ENCODE data around the gene MOV10L1. TPM values are rescaled to one million over a fixed set of nuclear protein-coding genes. Genes with fewer than 3 reads are reported as not detected.

MOV10L1 gene
- polyA plus RNA-seq, 3 donors: 0.18 to 0.35 TPM; not detected in 1

DNA sequence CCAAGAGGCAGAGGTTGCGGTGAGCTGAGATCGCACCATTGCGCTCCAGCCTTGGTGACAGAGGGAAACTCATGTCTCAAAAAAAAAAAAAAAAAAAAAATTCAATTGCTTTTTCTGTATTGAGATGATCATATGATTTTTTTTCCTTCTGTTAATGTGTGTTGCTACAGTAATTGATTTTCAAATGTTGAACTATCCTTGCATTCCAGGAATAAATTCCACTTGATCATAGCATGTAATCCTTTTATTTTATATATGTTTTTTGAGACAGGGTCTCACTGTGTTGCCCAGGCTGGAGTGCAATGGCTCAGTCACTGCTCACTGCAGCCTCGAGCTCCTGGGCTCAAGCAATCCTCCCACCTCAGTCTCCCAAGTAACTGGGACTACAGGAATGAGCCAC is 33.3 kb downstream of the MOV10L1 start:
- Histone ChIP-seq H3K9ac (ENCODE audit: insufficient read depth, low read length, poor library complexity, severe bottlenecking) (no peak overlapping the region), H3K27ac (ENCODE audit: low read depth in 1 of 2, low read length in 2 of 2) (no peak overlapping the region), H2AFZ (ENCODE audit: insufficient read depth, low read depth, low read length, poor library complexity, severe bottlenecking) (no peak overlapping the region), H3K36me3 (replicated peaks in 1 of 2; ENCODE audit: control insufficient read depth in 1 of 2, insufficient read depth in 2 of 2, low read length in 2 of 2) (no peaks in the 10 kb centered on the region), H3K4me2 (replicated peaks; ENCODE audit: extremely low read depth, low read length, poor library complexity, severe bottlenecking) (no peak overlapping the region), H3K4me3 (replicated peaks in 1 of 3; ENCODE audit: low read depth in 2 of 3, low read length in 3 of 3) (no peak overlapping the region), H3K79me2 (ENCODE audit: insufficient read depth, low read length) (no peaks in the 10 kb centered on the region), H3K4me1 (ENCODE audit: control insufficient read depth in 1 of 2, insufficient read depth in 2 of 2, low read length in 2 of 2) (peaks cover 0 to 4% of the 10 kb centered on the region in 2 donors), H4K20me1 (ENCODE audit: insufficient read depth, low read length) (no peaks in the 10 kb centered on the region), H3K9me3 (replicated peaks in 1 of 2; ENCODE audit: control insufficient read depth in 1 of 2, insufficient read depth in 1 of 2, low read length in 2 of 2) (peaks cover 16% of the 10 kb centered on the region in 2 donors), H3K27me3 (ENCODE audit: control insufficient read depth in 2 of 2, insufficient read depth in 2 of 2, low read length in 2 of 2) (no peaks in the 10 kb centered on the region)
- Mint-ChIP-seq H3K4me3 (no peak overlapping the region), H3K4me1 (peaks cover 13% of the 10 kb centered on the region), H3K9me3 (peaks cover 10 to 30% (median 19%) of the 10 kb centered on the region in 7 donors), H3K27ac (no peak overlapping the region), H3K27me3 (ENCODE audit: low read depth in 3 of 3) (peaks cover 0 to 2% (median 2%) of the 10 kb centered on the region in 3 donors), H3K36me3 (no peaks in the 10 kb centered on the region)
- intact Hi-C loops (cut with micrococcal nuclease): no loop called here
- no peak for DNase-seq
- TF ChIP-seq, protein P1, sequence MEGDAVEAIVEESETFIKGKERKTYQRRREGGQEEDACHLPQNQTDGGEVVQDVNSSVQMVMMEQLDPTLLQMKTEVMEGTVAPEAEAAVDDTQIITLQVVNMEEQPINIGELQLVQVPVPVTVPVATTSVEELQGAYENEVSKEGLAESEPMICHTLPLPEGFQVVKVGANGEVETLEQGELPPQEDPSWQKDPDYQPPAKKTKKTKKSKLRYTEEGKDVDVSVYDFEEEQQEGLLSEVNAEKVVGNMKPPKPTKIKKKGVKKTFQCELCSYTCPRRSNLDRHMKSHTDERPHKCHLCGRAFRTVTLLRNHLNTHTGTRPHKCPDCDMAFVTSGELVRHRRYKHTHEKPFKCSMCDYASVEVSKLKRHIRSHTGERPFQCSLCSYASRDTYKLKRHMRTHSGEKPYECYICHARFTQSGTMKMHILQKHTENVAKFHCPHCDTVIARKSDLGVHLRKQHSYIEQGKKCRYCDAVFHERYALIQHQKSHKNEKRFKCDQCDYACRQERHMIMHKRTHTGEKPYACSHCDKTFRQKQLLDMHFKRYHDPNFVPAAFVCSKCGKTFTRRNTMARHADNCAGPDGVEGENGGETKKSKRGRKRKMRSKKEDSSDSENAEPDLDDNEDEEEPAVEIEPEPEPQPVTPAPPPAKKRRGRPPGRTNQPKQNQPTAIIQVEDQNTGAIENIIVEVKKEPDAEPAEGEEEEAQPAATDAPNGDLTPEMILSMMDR (IDR thresholded peaks at IDR 0.05): no peak
- no CpG with 5 or more reads among the region's 4 CpGs for WGBS (ENCODE audit: insufficient coverage)

DNA sequence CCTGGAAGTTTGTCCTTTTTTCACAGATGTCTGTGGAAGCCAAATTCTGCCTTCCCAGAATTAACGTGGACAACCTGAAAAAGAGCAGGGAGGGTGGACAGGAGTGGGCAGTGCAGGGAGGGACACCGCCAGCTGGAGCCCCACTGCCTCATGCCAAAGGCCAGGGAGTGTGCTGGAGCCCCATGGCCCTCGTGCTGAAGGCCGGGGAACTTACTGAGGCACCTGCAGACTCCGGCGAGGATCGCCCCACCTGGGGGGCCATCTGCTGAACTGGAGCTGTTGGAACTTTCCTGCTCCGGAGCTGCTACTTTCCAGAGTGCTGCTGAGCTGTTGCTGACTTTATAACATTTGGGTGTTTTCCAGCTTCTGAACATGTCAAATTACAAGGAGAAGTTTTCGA is 35.2 kb downstream of the MOV10L1 start:
- TF ChIP-seq, protein P1 (IDR thresholded peaks at IDR 0.05): no peak
- 96% methylated on average over 7 of the region's 9 CpGs for WGBS (ENCODE audit: insufficient coverage)

More for the DNA sequence above, 35.2 kb downstream of the MOV10L1 start:
- peaks cover 10 to 30% (median 19%) of the 10 kb centered on the region in 7 donors for H3K9me3 Mint-ChIP-seq
- Histone ChIP-seq H4K20me1 (ENCODE audit: insufficient read depth, low read length) (no peaks in the 10 kb centered on the region), H3K27me3 (ENCODE audit: control insufficient read depth in 2 of 2, insufficient read depth in 2 of 2, low read length in 2 of 2) (no peaks in the 10 kb centered on the region), H3K79me2 (ENCODE audit: insufficient read depth, low read length) (no peaks in the 10 kb centered on the region), H3K4me1 (ENCODE audit: control insufficient read depth in 1 of 2, insufficient read depth in 2 of 2, low read length in 2 of 2) (peaks cover 0 to 4% of the 10 kb centered on the region in 2 donors), H3K36me3 (replicated peaks in 1 of 2; ENCODE audit: control insufficient read depth in 1 of 2, insufficient read depth in 2 of 2, low read length in 2 of 2) (no peaks in the 10 kb centered on the region), H3K4me2 (replicated peaks; ENCODE audit: extremely low read depth, low read length, poor library complexity, severe bottlenecking) (no peak overlapping the region), H3K27ac (ENCODE audit: low read depth in 1 of 2, low read length in 2 of 2) (no peak overlapping the region), H3K9me3 (replicated peaks in 1 of 2; ENCODE audit: control insufficient read depth in 1 of 2, insufficient read depth in 1 of 2, low read length in 2 of 2) (peaks cover 16% of the 10 kb centered on the region in 2 donors), H3K9ac (ENCODE audit: insufficient read depth, low read length, poor library complexity, severe bottlenecking) (no peak overlapping the region), H2AFZ (ENCODE audit: insufficient read depth, low read depth, low read length, poor library complexity, severe bottlenecking) (no peak overlapping the region), H3K4me3 (replicated peaks in 1 of 3; ENCODE audit: low read depth in 2 of 3, low read length in 3 of 3) (no peak overlapping the region)
- H3K27ac Mint-ChIP-seq: no peak overlapping the region
- peaks cover 9% of the 10 kb centered on the region for H3K4me1 Mint-ChIP-seq
- intact Hi-C loops (cut with micrococcal nuclease): no loop called here
- DNase-seq: no peak
- H3K27me3 Mint-ChIP-seq (ENCODE audit: low read depth in 3 of 3): peaks cover 0 to 2% (median 2%) of the 10 kb centered on the region in 3 donors
- no peaks in the 10 kb centered on the region for H3K36me3 Mint-ChIP-seq
- H3K4me3 Mint-ChIP-seq: no peak overlapping the region

All from CD14-positive monocyte (primary cell).